ENCODE results near the gene OPN4.
A peak's percentile ranks its signal among the peaks of the same experiment; 100 is the strongest.

OPN4 gene

GRCh38 chr10:86677374-86677773 is 23.0 kb downstream of the OPN4 start:
- no peak for DNase-seq (ENCODE audit: extremely low read depth in 1 of 2, low read depth in 1 of 2)

GRCh38 chr10:86678999-86679792 is 24.8 kb downstream of the OPN4 start:
- no peak for DNase-seq (ENCODE audit: extremely low read depth in 1 of 2, low read depth in 1 of 2)

GRCh38 chr10:86681047-86681446 is 26.7 kb downstream of the OPN4 start:
- no peak for DNase-seq (ENCODE audit: extremely low read depth in 1 of 2, low read depth in 1 of 2)

GRCh38 chr10:86681722-86682386 is 27.5 kb downstream of the OPN4 start:
- DNase-seq (ENCODE audit: extremely low read depth in 1 of 2, low read depth in 1 of 2): no peak

GRCh38 chr10:86682675-86683074 is 28.3 kb downstream of the OPN4 start:
- no peak for DNase-seq (ENCODE audit: extremely low read depth in 1 of 2, low read depth in 1 of 2)

- DNase-seq (ENCODE audit: extremely low read depth in 1 of 2, low read depth in 1 of 2): no peak
Measured at GRCh38 chr10:86684331-86685097, 30.2 kb downstream of the OPN4 start.

GRCh38 chr10:86685416-86685815 is 31.1 kb downstream of the OPN4 start:
- DNase-seq (ENCODE audit: extremely low read depth in 1 of 2, low read depth in 1 of 2): no peak

GRCh38 chr10:86685893-86686632 is 31.7 kb downstream of the OPN4 start:
- DNase-seq (ENCODE audit: extremely low read depth in 1 of 2, low read depth in 1 of 2): no peak

- DNase-seq (ENCODE audit: extremely low read depth in 1 of 2, low read depth in 1 of 2): no peak
Measured at GRCh38 chr10:86686972-86687371, 32.6 kb downstream of the OPN4 start.

- DNase-seq (ENCODE audit: extremely low read depth in 1 of 2, low read depth in 1 of 2): no peak
Measured at GRCh38 chr10:86687750-86688149, 33.4 kb downstream of the OPN4 start.

GRCh38 chr10:86688398-86688921 is 34.1 kb downstream of the OPN4 start:
- DNase-seq (ENCODE audit: extremely low read depth in 1 of 2, low read depth in 1 of 2): peak in 1 of 2 donors; percentile 5

- no peak for DNase-seq (ENCODE audit: extremely low read depth in 1 of 2, low read depth in 1 of 2)
Measured at GRCh38 chr10:86689146-86689545, 34.8 kb downstream of the OPN4 start.

GRCh38 chr10:86690231-86690630 is 35.9 kb downstream of the OPN4 start:
- DNase-seq (ENCODE audit: extremely low read depth in 1 of 2, low read depth in 1 of 2): no peak

GRCh38 chr10:86690657-86691084 is 36.3 kb downstream of the OPN4 start:
- DNase-seq (ENCODE audit: extremely low read depth in 1 of 2, low read depth in 1 of 2): no peak

- no peak for DNase-seq (ENCODE audit: extremely low read depth in 1 of 2, low read depth in 1 of 2)
Measured at GRCh38 chr10:86691333-86692022, 37.1 kb downstream of the OPN4 start.

- DNase-seq (ENCODE audit: extremely low read depth in 1 of 2, low read depth in 1 of 2): no peak
Measured at GRCh38 chr10:86692023-86692514, 37.7 kb downstream of the OPN4 start.

GRCh38 chr10:86692664-86693063 is 38.3 kb downstream of the OPN4 start:
- DNase-seq (ENCODE audit: extremely low read depth in 1 of 2, low read depth in 1 of 2): no peak

GRCh38 chr10:86693275-86693674 is 38.9 kb downstream of the OPN4 start:
- no peak for DNase-seq (ENCODE audit: extremely low read depth in 1 of 2, low read depth in 1 of 2)

GRCh38 chr10:86693721-86694369 is 39.5 kb downstream of the OPN4 start:
- DNase-seq (ENCODE audit: extremely low read depth in 1 of 2, low read depth in 1 of 2): peak in 1 of 2 donors; percentile 12

All from activated CD8-positive, alpha-beta memory T cell treated with anti-CD3 and anti-CD28 coated beads for 1 hour (primary cell).